CD8-positive, alpha-beta memory T cell (primary cell): Measurements from ENCODE around the gene WDR45B. TPM values are rescaled to one million over a fixed set of nuclear protein-coding genes. Genes with fewer than 3 reads are reported as not detected.

ENCODE experiments used
- CTCF ChIA-PET: fragments of 350-600 bp; sonication (Branson Sonifier 250); formaldehyde crosslinking; loops from one replicate; lab custom pipeline; 2021; ENCODE audit warnings: antibody characterized with exemption; lab: Charles Lee
- POLR2A ChIA-PET: fragments of 350-600 bp; sonication (Branson Sonifier 250); formaldehyde crosslinking; loops from one replicate; lab custom pipeline; 2021; ENCODE audit warnings: antibody characterized with exemption; lab: Charles Lee
- DNase-seq, 5 donors: peaks; one replicate each; pipeline versions ENCODE4 v3.0.0 to v3.0.0-alpha.2; 2020 to 2022; ENCODE audit warnings: mixed read lengths in 1 of 5
- H3K27ac ChIP-seq: one replicate; pipeline ENCODE4 v1.7.0; 2013; ENCODE audit warnings: low read depth, mild to moderate bottlenecking, low read length, moderate library complexity
- H3K27me3 ChIP-seq: 2 replicates; pipeline ENCODE4 v1.7.0; 2013; ENCODE audit warnings: low read length, mild to moderate bottlenecking; ENCODE audit not compliant: insufficient read depth, poor library complexity, severe bottlenecking
- H3K36me3 ChIP-seq: 2 replicates; pipeline ENCODE4 v1.7.0; 2013; ENCODE audit warnings: mild to moderate bottlenecking, low read length, moderate library complexity; ENCODE audit not compliant: insufficient read depth
- H3K4me1 ChIP-seq: 2 replicates; pipeline ENCODE4 v1.7.0; 2013; ENCODE audit warnings: mild to moderate bottlenecking, low read length, moderate library complexity; ENCODE audit not compliant: insufficient read depth
- H3K4me3 ChIP-seq: 2 replicates; pipeline ENCODE4 v1.7.0; 2013; ENCODE audit warnings: mild to moderate bottlenecking, low read length
- H3K9me3 ChIP-seq: 2 replicates; pipeline ENCODE4 v1.7.0; 2013; ENCODE audit warnings: mild to moderate bottlenecking, low read length
- H3K27ac Mint-ChIP-seq, 8 donors: one replicate each; pipeline ENCODE4 v1.8.0; 2020 to 2021; ENCODE audit warnings: mixed read lengths in 8 of 8, mild to moderate bottlenecking in 6 of 8, inconsistent platforms in 3 of 8, moderate library complexity in 3 of 8
- H3K27me3 Mint-ChIP-seq, 2 donors: one replicate each; pipeline ENCODE4 v1.8.0; 2020 to 2021; ENCODE audit warnings: mixed read lengths in 2 of 2, mild to moderate bottlenecking in 1 of 2, moderate library complexity in 1 of 2
- H3K36me3 Mint-ChIP-seq, 3 donors: one replicate each; pipeline ENCODE4 v1.8.0; 2020 to 2021; ENCODE audit warnings: mixed read lengths in 3 of 3, inconsistent platforms in 1 of 3, mild to moderate bottlenecking in 1 of 3
- H3K4me1 Mint-ChIP-seq, 3 donors: one replicate each; pipeline ENCODE4 v1.8.0; 2020 to 2021; ENCODE audit warnings: mixed read lengths in 3 of 3, inconsistent platforms in 1 of 3, mild to moderate bottlenecking in 1 of 3
- H3K4me3 Mint-ChIP-seq, 7 donors: one replicate each; pipeline ENCODE4 v1.8.0; 2020 to 2021; ENCODE audit warnings: mixed read lengths in 7 of 7, mild to moderate bottlenecking in 6 of 7, moderate library complexity in 4 of 7, inconsistent platforms in 2 of 7
- H3K9me3 Mint-ChIP-seq, 5 donors: one replicate each; pipeline ENCODE4 v1.8.0; 2020 to 2022; ENCODE audit warnings: mixed read lengths in 5 of 5, mild to moderate bottlenecking in 3 of 5, moderate library complexity in 2 of 5, inconsistent platforms in 1 of 5
- polyA plus RNA-seq: library from polyadenylated mRNA; unstranded; fragments of 300-500 nt; fragmentation: Illumina TruSeq; gene quantifications from one replicate; pipeline ENCODE4 v1.2.3, GENCODE V29; 2021
- total RNA-seq, 2 experiments: library from RNA; stranded (reverse); gene quantifications; one replicate each; pipeline ENCODE4 v1.2.3, GENCODE V29; 2021

WDR45B gene
- total and polyA plus RNA-seq, 3 experiments from 2014 or later: 41.9 to 50.1 (median 49.1) TPM

- Histone ChIP-seq H3K27me3 (no peaks in the 10 kb centered on the region), H3K36me3 (peaks cover 25% of the 10 kb centered on the region), H3K9me3 (no peaks in the 10 kb centered on the region), H3K4me1 (peaks cover 19% of the 10 kb centered on the region), H3K4me3 (no peak overlapping the region), H3K27ac (no peak overlapping the region)
- Mint-ChIP-seq H3K36me3 (peaks cover 0 to 54% (median 11%) of the 10 kb centered on the region in 3 donors), H3K27ac (peak overlapping the region in 1 of 8 donors; percentile 88), H3K4me3 (no peak overlapping the region), H3K27me3 (no peaks in the 10 kb centered on the region), H3K9me3 (no peaks in the 10 kb centered on the region), H3K4me1 (peaks cover 15 to 19% (median 17%) of the 10 kb centered on the region in 3 donors)
- CTCF ChIA-PET: no interaction called here
- POLR2A ChIA-PET: interaction anchor here (0.6 kb wide), 1 partner anchor 79 kb away, joined by 3 read pairs; no protein-coding TSS in a partner anchor
- no peak for DNase-seq
Observed at GRCh38 chr17:82598256-82599119, 49.8 kb downstream of the WDR45B start.

DNA sequence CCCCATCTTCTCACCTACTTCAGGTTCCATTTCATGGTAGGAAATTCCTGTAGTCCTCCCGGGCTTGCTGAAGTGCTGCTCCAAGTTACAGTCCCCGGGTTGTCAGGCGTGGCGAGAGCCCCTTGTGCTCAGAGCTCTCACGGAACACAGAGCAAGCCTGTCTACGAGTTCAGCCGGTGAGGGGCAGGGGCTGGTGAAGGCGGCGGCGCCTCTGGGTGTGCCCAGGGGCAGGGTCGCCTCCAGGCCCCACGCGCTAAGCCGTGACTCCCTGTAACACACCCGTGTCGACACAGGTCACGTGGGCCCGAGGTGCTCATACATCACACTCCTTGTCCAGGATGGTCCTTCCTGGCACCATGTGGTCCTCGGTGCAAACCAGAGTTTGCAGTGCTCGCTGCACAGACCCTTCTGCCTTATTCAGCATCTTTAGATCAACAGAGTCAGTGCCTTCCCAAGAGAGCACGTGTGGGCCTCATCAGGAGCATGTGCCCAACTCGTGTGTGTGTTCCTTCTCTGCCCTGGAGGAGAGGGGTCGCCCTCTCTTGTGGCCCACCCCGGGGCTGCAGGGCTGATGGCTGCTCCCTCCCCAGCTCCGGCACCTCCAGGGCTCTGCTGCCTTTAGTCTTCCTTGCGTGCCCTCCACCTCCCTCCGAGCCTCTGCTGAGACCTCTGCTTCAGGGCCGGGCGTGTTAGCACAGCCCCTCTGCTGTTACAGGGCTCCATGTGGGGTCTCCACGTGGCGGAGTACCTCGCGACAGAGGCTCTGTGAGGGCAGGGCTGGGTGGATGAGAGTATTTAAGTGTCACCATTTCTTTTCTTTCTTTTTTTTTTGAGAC lies 51.2 kb downstream of the WDR45B start:
- no peaks in the 10 kb centered on the region for H3K9me3 ChIP-seq
- ChIA-PET POLR2A (no interaction called here), CTCF (no interaction called here)
- H3K27ac Mint-ChIP-seq: no peak overlapping the region
- peaks cover 14% of the 10 kb centered on the region for H3K36me3 ChIP-seq
- H3K27me3 ChIP-seq: no peaks in the 10 kb centered on the region
- H3K36me3 Mint-ChIP-seq: peaks cover 0 to 40% (median 5%) of the 10 kb centered on the region in 3 donors
- no peak for DNase-seq
- H3K4me1 Mint-ChIP-seq: peaks cover 21 to 31% (median 29%) of the 10 kb centered on the region in 3 donors
- peaks cover 30% of the 10 kb centered on the region for H3K4me1 ChIP-seq
- no peak overlapping the region for H3K4me3 ChIP-seq
- no peak overlapping the region for H3K27ac ChIP-seq
- no peaks in the 10 kb centered on the region for H3K27me3 Mint-ChIP-seq
- peak overlapping the region in 1 of 7 donors; percentile 10 for H3K4me3 Mint-ChIP-seq
- no peaks in the 10 kb centered on the region for H3K9me3 Mint-ChIP-seq

DNA sequence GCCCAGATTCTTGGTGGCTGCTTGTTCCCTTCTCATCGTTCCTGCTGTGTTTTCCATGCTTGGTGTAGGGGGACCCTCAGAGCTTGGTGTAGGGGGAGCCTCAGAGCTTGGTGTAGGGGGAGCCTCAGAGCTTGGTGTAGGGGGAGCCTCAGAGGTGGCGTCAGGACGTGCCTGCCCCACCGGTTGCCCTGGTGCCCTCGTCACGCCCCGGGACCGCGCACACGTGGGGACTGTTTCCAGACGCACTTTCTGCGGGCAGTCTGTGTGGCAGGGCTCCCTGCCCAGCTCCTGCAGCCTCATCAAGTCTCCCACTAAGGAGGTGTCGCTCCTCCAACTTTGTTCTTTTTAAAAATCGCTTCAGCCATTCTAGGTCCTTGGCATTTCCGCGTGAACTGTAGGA lies 51.9 kb downstream of the WDR45B start:
- ChIA-PET CTCF (no interaction called here), POLR2A (no interaction called here)

GRCh38 chr17:82595893-82596292 lies 52.4 kb downstream of the WDR45B start:
- no peak for DNase-seq

More for the DNA sequence above, 51.9 kb downstream of the WDR45B start:
- Histone ChIP-seq H3K4me3 (no peak overlapping the region), H3K36me3 (peaks cover 6% of the 10 kb centered on the region), H3K4me1 (peaks cover 37% of the 10 kb centered on the region), H3K27me3 (no peaks in the 10 kb centered on the region), H3K9me3 (no peaks in the 10 kb centered on the region), H3K27ac (no peak overlapping the region)
- no peaks in the 10 kb centered on the region for H3K9me3 Mint-ChIP-seq
- no peak overlapping the region for H3K4me3 Mint-ChIP-seq
- H3K27me3 Mint-ChIP-seq: no peaks in the 10 kb centered on the region
- peaks cover 0 to 33% (median 5%) of the 10 kb centered on the region in 3 donors for H3K36me3 Mint-ChIP-seq
- DNase-seq: no peak
- peaks cover 22 to 37% (median 34%) of the 10 kb centered on the region in 3 donors for H3K4me1 Mint-ChIP-seq
- peak overlapping the region in 2 of 8 donors; percentile 50 to 61 for H3K27ac Mint-ChIP-seq

DNA sequence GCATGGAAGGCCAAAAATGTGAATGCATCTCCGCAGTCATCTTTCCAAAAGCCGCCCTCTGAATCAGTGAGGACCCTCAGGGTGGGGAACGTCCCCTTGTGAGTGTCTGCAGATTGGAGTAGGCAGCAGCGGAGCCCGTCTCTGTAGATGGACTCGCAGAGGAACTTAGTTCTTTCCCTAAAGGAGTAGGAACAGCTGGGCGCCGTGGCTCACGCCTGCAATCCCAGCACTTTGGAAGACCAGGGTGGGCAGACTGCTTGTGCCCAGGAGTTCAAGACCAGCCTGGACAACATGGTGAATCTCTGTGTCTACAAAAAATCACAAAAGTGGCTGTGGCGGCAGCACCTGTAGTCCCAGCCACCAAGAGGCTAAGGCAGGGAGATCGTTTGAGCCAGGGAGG lies 53.7 kb downstream of the WDR45B start:
- Histone ChIP-seq H3K36me3 (peaks cover 6% of the 10 kb centered on the region), H3K4me3 (no peak overlapping the region), H3K27me3 (no peaks in the 10 kb centered on the region), H3K4me1 (peaks cover 37% of the 10 kb centered on the region), H3K27ac (no peak overlapping the region), H3K9me3 (no peaks in the 10 kb centered on the region)
- Mint-ChIP-seq H3K4me3 (peak overlapping the region in 6 of 7 donors; percentile 27 to 71 (median 52)), H3K27me3 (no peaks in the 10 kb centered on the region), H3K36me3 (peaks cover 0 to 19% (median 0%) of the 10 kb centered on the region in 3 donors), H3K27ac (peak overlapping the region in 6 of 8 donors; percentile 36 to 93 (median 62)), H3K4me1 (peaks cover 23 to 40% (median 34%) of the 10 kb centered on the region in 3 donors), H3K9me3 (no peaks in the 10 kb centered on the region)
- no peak for DNase-seq
- ChIA-PET POLR2A (no interaction called here), CTCF (no interaction called here)

More at GRCh38 chr17:82595893-82596292, 52.4 kb downstream of the WDR45B start:
- H3K4me1 Mint-ChIP-seq: peaks cover 22 to 38% (median 34%) of the 10 kb centered on the region in 3 donors
- Histone ChIP-seq H3K36me3 (peaks cover 6% of the 10 kb centered on the region), H3K4me3 (no peak overlapping the region), H3K9me3 (no peaks in the 10 kb centered on the region), H3K27ac (no peak overlapping the region), H3K4me1 (peaks cover 37% of the 10 kb centered on the region), H3K27me3 (no peaks in the 10 kb centered on the region)
- ChIA-PET POLR2A (no interaction called here), CTCF (no interaction called here)
- peak overlapping the region in 2 of 8 donors; percentile 50 to 61 for H3K27ac Mint-ChIP-seq
- no peaks in the 10 kb centered on the region for H3K27me3 Mint-ChIP-seq
- H3K9me3 Mint-ChIP-seq: no peaks in the 10 kb centered on the region
- no peak overlapping the region for H3K4me3 Mint-ChIP-seq
- H3K36me3 Mint-ChIP-seq: peaks cover 0 to 29% (median under 1%) of the 10 kb centered on the region in 3 donors

- ChIA-PET POLR2A (no interaction called here), CTCF (no interaction called here)
- Mint-ChIP-seq H3K27me3 (no peaks in the 10 kb centered on the region), H3K4me1 (peaks cover 23 to 40% (median 34%) of the 10 kb centered on the region in 3 donors), H3K9me3 (no peaks in the 10 kb centered on the region), H3K36me3 (peaks cover 0 to 16% (median 0%) of the 10 kb centered on the region in 3 donors), H3K4me3 (peak overlapping the region; percentile 71 to 89 (median 75)), H3K27ac (peak overlapping the region; percentile 57 to 96 (median 82))
- Histone ChIP-seq H3K27ac (peak overlapping the region; percentile 31), H3K9me3 (no peaks in the 10 kb centered on the region), H3K4me3 (peak overlapping the region; percentile 74), H3K4me1 (peaks cover 37% of the 10 kb centered on the region), H3K27me3 (no peaks in the 10 kb centered on the region), H3K36me3 (peaks cover 6% of the 10 kb centered on the region)
- DNase-seq: peak in 2 of 5 donors; percentile 33 to 47
Observed at GRCh38 chr17:82593590-82594087, 54.6 kb downstream of the WDR45B start.

DNA sequence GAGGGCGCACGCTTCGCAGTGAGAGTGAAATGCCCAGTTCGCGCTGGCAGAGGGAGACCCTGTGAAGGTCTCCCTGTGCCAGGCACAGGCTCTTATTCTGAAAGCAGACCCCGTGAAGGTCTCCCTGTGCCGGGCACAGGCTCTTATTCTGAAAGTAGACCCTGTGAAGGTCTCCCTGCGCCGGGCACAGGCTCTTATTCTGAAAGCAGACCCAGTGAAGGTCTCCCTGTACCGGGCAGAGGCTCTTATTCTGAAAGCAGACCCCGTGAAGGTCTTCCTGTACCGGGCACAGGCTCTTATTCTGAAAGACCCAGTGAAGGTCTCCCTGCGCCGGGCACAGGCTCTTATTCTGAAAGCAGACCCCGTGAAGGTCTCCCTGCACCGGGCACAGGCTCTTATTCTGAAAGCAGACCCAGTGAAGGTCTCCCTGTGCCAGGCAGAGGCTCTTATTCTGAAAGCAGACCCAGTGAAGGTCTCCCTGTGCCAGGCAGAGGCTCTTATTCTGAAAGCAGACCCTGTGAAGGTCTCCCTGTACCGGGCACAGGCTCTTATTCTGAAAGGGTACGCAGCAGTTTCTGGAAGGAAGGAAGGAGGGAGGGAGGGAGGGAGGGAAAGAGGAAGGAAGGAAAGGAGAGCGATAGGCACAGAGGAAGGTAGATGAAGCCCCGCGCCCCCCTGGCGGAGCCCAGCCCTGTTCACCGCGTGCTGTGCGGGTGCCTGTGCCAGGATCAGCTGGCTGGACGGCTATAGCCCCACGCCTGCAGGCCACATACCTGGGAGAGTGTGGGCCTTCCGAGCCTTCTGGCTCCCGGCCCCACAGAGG lies 55.3 kb downstream of the WDR45B start:
- Mint-ChIP-seq H3K27me3 (no peaks in the 10 kb centered on the region), H3K4me1 (peaks cover 23 to 40% (median 34%) of the 10 kb centered on the region in 3 donors), H3K9me3 (no peaks in the 10 kb centered on the region), H3K27ac (peak overlapping the region; percentile 57 to 96 (median 86)), H3K4me3 (peak overlapping the region; percentile 71 to 89 (median 75)), H3K36me3 (peaks cover 0 to 16% (median 0%) of the 10 kb centered on the region in 3 donors)
- Histone ChIP-seq H3K27me3 (no peaks in the 10 kb centered on the region), H3K9me3 (no peaks in the 10 kb centered on the region), H3K4me1 (peaks cover 37% of the 10 kb centered on the region), H3K27ac (peak overlapping the region; percentile 31), H3K4me3 (peak overlapping the region; percentile 74), H3K36me3 (peaks cover 6% of the 10 kb centered on the region)
- POLR2A ChIA-PET: no interaction called here
- CTCF ChIA-PET: interaction anchor here (1.0 kb wide), 1 partner anchor 8 kb away, joined by 3 read pairs; no protein-coding TSS in a partner anchor
- DNase-seq: peak; percentile 31 to 84 (median 74)
